ENCODE results near the gene VPS11.

The VPS11 gene

GRCh38 chr11:119130662-119131061 lies 63.0 kb downstream of the VPS11 start:
- TF ChIP-seq CTCF (IDR thresholded peaks at IDR 0.05) = no peak
